Measurements from ENCODE around the gene TYW5.
"Not testable (repeated sequence)": the region's sequence is repeated elsewhere in the genome, so short reads cannot be mapped to it uniquely, and the experiment has no call there.

Gene TYW5

GRCh38 chr2:199912553-199913114, 42.7 kb downstream of the TYW5 start:
- not testable (repeated sequence) for H3K27ac ChIP-seq (ENCODE audit: low read length, poor library complexity, severe bottlenecking); H2AK5ac ChIP-seq (ENCODE audit: low read length, severe bottlenecking); H2BK5ac ChIP-seq (ENCODE audit: low read depth, low read length, poor library complexity, severe bottlenecking); H3K14ac ChIP-seq (ENCODE audit: low read length in 2 of 2); H2BK15ac ChIP-seq (ENCODE audit: low read depth, poor library complexity, severe bottlenecking); H3K4me1 ChIP-seq (ENCODE audit: control insufficient read depth, insufficient read depth, low read depth, low read length); H3K9me3 ChIP-seq (ENCODE audit: control insufficient read depth, low read length); H2BK12ac ChIP-seq (ENCODE audit: low read length in 2 of 2); H3K4ac ChIP-seq (ENCODE audit: low read depth in 1 of 2, low read length in 2 of 2); DNase-seq; H2BK120ac ChIP-seq (ENCODE audit: low read depth, low read length); H3K79me1 ChIP-seq (replicated peaks; ENCODE audit: low read length, poor library complexity, severe bottlenecking); H3K27me3 ChIP-seq (ENCODE audit: control insufficient read depth in 1 of 2, insufficient read depth in 1 of 2, low read length in 2 of 2); H3K18ac ChIP-seq (ENCODE audit: low read depth in 1 of 2, low read length in 2 of 2); H4K91ac ChIP-seq (ENCODE audit: low read length); H2AFZ ChIP-seq (ENCODE audit: low read depth, low read length); H3K23ac ChIP-seq (ENCODE audit: low read length in 2 of 2); H4K8ac ChIP-seq (ENCODE audit: low read length)
- Histone ChIP-seq H3K4me2 (ENCODE audit: low read length, poor library complexity, severe bottlenecking) (peak overlapping the region; percentile 29), H3K9ac (ENCODE audit: low read length) (peak overlapping the region; percentile 97), H3K4me3 (ENCODE audit: insufficient read depth in 1 of 2, low read depth in 1 of 2, low read length in 2 of 2) (peak overlapping the region in 1 of 2 experiments; percentile 97), H3K36me3 (ENCODE audit: control insufficient read depth in 1 of 2, insufficient read depth in 2 of 2, low read depth in 1 of 2, low read length in 2 of 2) (peaks cover 8 to 20% of the 10 kb centered on the region in 2 experiments)
- WGBS, result 92% methylated on average over 9 of the region's 12 CpGs

- Histone ChIP-seq H2AK5ac (ENCODE audit: low read length, severe bottlenecking) (no peak overlapping the region), H3K79me1 (replicated peaks; ENCODE audit: low read length, poor library complexity, severe bottlenecking) (peaks cover 2% of the 10 kb centered on the region), H2AFZ (ENCODE audit: low read depth, low read length) (no peak overlapping the region), H4K8ac (ENCODE audit: low read length) (peak overlapping the region; percentile 99), H3K4ac (ENCODE audit: low read depth in 1 of 2, low read length in 2 of 2) (peak overlapping the region in 1 of 2 experiments; percentile 60), H3K27me3 (ENCODE audit: control insufficient read depth in 1 of 2, insufficient read depth in 1 of 2, low read length in 2 of 2) (no peaks in the 10 kb centered on the region), H3K18ac (ENCODE audit: low read depth in 1 of 2, low read length in 2 of 2) (peak overlapping the region; percentile 96 to 97), H3K14ac (ENCODE audit: low read length in 2 of 2) (peak overlapping the region in 1 of 2 experiments; percentile 73), H2BK5ac (ENCODE audit: low read depth, low read length, poor library complexity, severe bottlenecking) (no peak overlapping the region), H3K36me3 (ENCODE audit: control insufficient read depth in 1 of 2, insufficient read depth in 2 of 2, low read depth in 1 of 2, low read length in 2 of 2) (peaks cover 4 to 14% of the 10 kb centered on the region in 2 experiments), H3K23ac (ENCODE audit: low read length in 2 of 2) (peak overlapping the region in 1 of 2 experiments; percentile 90), H2BK120ac (ENCODE audit: low read depth, low read length) (no peak overlapping the region), H2BK12ac (ENCODE audit: low read length in 2 of 2) (no peak overlapping the region), H4K91ac (ENCODE audit: low read length) (peak overlapping the region; percentile 96), H3K4me1 (ENCODE audit: control insufficient read depth, insufficient read depth, low read depth, low read length) (peaks cover 2% of the 10 kb centered on the region), H3K9me3 (ENCODE audit: control insufficient read depth, low read length) (no peaks in the 10 kb centered on the region), H2BK15ac (ENCODE audit: low read depth, poor library complexity, severe bottlenecking) (no peak overlapping the region), H3K4me2 (ENCODE audit: low read length, poor library complexity, severe bottlenecking) (peak overlapping the region; percentile 59), H3K4me3 (ENCODE audit: insufficient read depth in 1 of 2, low read depth in 1 of 2, low read length in 2 of 2) (peak overlapping the region; percentile 95 to 97), H3K27ac (ENCODE audit: low read length, poor library complexity, severe bottlenecking) (peak overlapping the region; percentile 82), H3K9ac (ENCODE audit: low read length) (peak overlapping the region; percentile 97)
- 0% methylated on average over 11 of the region's 13 CpGs for WGBS
- no peak for DNase-seq
Observed at GRCh38 chr2:199911877-199912161, 43.5 kb downstream of the TYW5 start.

GRCh38 chr2:199911052-199911876, 44.0 kb downstream of the TYW5 start, which contains the start of gene C2orf69:
Gene C2orf69, plus strand, starts transcription at chr2:199911293. Its CDS starts 146 bp downstream, at chr2:199911439.
- WGBS, result under 1% methylated on average over 79 of the region's 85 CpGs
- H2BK5ac ChIP-seq (ENCODE audit: low read depth, low read length, poor library complexity, severe bottlenecking), result peak within 1 kb of the TSS; percentile 85
- peak within 1 kb of the TSS; percentile 97 for H3K9ac ChIP-seq (ENCODE audit: low read length)
- DNase-seq, result peak; percentile 96
- no peak within 1 kb of the TSS for H2AK5ac ChIP-seq (ENCODE audit: low read length, severe bottlenecking)
- H2BK120ac ChIP-seq (ENCODE audit: low read depth, low read length), result peak within 1 kb of the TSS; percentile 89
- H3K36me3 ChIP-seq (ENCODE audit: control insufficient read depth in 1 of 2, insufficient read depth in 2 of 2, low read depth in 1 of 2, low read length in 2 of 2), result peaks cover 0 to 9% of the 10 kb centered on the region in 2 experiments
- no peaks in the 10 kb centered on the region for H3K27me3 ChIP-seq (ENCODE audit: control insufficient read depth in 1 of 2, insufficient read depth in 1 of 2, low read length in 2 of 2)
- peak within 1 kb of the TSS; percentile 89 for H3K4me2 ChIP-seq (ENCODE audit: low read length, poor library complexity, severe bottlenecking)
- H2BK12ac ChIP-seq (ENCODE audit: low read length in 2 of 2), result peak within 1 kb of the TSS in 1 of 2 experiments; percentile 29
- H2AFZ ChIP-seq (ENCODE audit: low read depth, low read length), result peak within 1 kb of the TSS; percentile 96
- peak within 1 kb of the TSS; percentile 60 to 84 for H3K4ac ChIP-seq (ENCODE audit: low read depth in 1 of 2, low read length in 2 of 2)
- H3K14ac ChIP-seq (ENCODE audit: low read length in 2 of 2), result peak within 1 kb of the TSS in 1 of 2 experiments; percentile 73
- peak within 1 kb of the TSS; percentile 99 for H4K8ac ChIP-seq (ENCODE audit: low read length)
- no peak within 1 kb of the TSS for H2BK15ac ChIP-seq (ENCODE audit: low read depth, poor library complexity, severe bottlenecking)
- peak within 1 kb of the TSS; percentile 95 to 97 for H3K4me3 ChIP-seq (ENCODE audit: insufficient read depth in 1 of 2, low read depth in 1 of 2, low read length in 2 of 2)
- no peaks in the 10 kb centered on the region for H3K9me3 ChIP-seq (ENCODE audit: control insufficient read depth, low read length)
- H3K4me1 ChIP-seq (ENCODE audit: control insufficient read depth, insufficient read depth, low read depth, low read length), result peaks cover 2% of the 10 kb centered on the region
- peak within 1 kb of the TSS; percentile 82 for H3K27ac ChIP-seq (ENCODE audit: low read length, poor library complexity, severe bottlenecking)
- H3K23ac ChIP-seq (ENCODE audit: low read length in 2 of 2), result peak within 1 kb of the TSS; percentile 95 to 98
- peak within 1 kb of the TSS; percentile 96 to 97 for H3K18ac ChIP-seq (ENCODE audit: low read depth in 1 of 2, low read length in 2 of 2)
- H4K91ac ChIP-seq (ENCODE audit: low read length), result peak within 1 kb of the TSS; percentile 96
- H3K79me1 ChIP-seq (replicated peaks; ENCODE audit: low read length, poor library complexity, severe bottlenecking), result no peaks in the 10 kb centered on the region

GRCh38 chr2:199910338-199911051, 44.8 kb downstream of the TYW5 start:
- WGBS, result 44% methylated on average over 17 of the region's 18 CpGs
- H3K27ac ChIP-seq (ENCODE audit: low read length, poor library complexity, severe bottlenecking), result no peak overlapping the region
- no peaks in the 10 kb centered on the region for H3K9me3 ChIP-seq (ENCODE audit: control insufficient read depth, low read length)

More at GRCh38 chr2:199910338-199911051, 44.8 kb downstream of the TYW5 start:
- Histone ChIP-seq H2AFZ (ENCODE audit: low read depth, low read length) (no peak overlapping the region), H4K8ac (ENCODE audit: low read length) (no peak overlapping the region), H4K91ac (ENCODE audit: low read length) (no peak overlapping the region), H3K23ac (ENCODE audit: low read length in 2 of 2) (no peak overlapping the region), H2AK5ac (ENCODE audit: low read length, severe bottlenecking) (no peak overlapping the region), H3K18ac (ENCODE audit: low read depth in 1 of 2, low read length in 2 of 2) (no peak overlapping the region), H3K14ac (ENCODE audit: low read length in 2 of 2) (no peak overlapping the region), H2BK120ac (ENCODE audit: low read depth, low read length) (no peak overlapping the region), H3K9ac (ENCODE audit: low read length) (peak overlapping the region; percentile 97), H3K4me2 (ENCODE audit: low read length, poor library complexity, severe bottlenecking) (peak overlapping the region; percentile 89), H2BK5ac (ENCODE audit: low read depth, low read length, poor library complexity, severe bottlenecking) (no peak overlapping the region), H3K27me3 (ENCODE audit: control insufficient read depth in 1 of 2, insufficient read depth in 1 of 2, low read length in 2 of 2) (no peaks in the 10 kb centered on the region), H3K36me3 (ENCODE audit: control insufficient read depth in 1 of 2, insufficient read depth in 2 of 2, low read depth in 1 of 2, low read length in 2 of 2) (peaks cover 0 to 5% of the 10 kb centered on the region in 2 experiments), H3K79me1 (replicated peaks; ENCODE audit: low read length, poor library complexity, severe bottlenecking) (no peaks in the 10 kb centered on the region), H2BK15ac (ENCODE audit: low read depth, poor library complexity, severe bottlenecking) (no peak overlapping the region), H3K4me3 (ENCODE audit: insufficient read depth in 1 of 2, low read depth in 1 of 2, low read length in 2 of 2) (peak overlapping the region; percentile 95 to 97), H3K4ac (ENCODE audit: low read depth in 1 of 2, low read length in 2 of 2) (peak overlapping the region in 1 of 2 experiments; percentile 41), H2BK12ac (ENCODE audit: low read length in 2 of 2) (no peak overlapping the region), H3K4me1 (ENCODE audit: control insufficient read depth, insufficient read depth, low read depth, low read length) (peaks cover 2% of the 10 kb centered on the region)
- DNase-seq, result no peak
